Kidney epithelial cell (primary cell): Measurements from ENCODE around the gene SEMA6B. TPM values are rescaled to one million over a fixed set of nuclear protein-coding genes. Genes with fewer than 3 reads are reported as not detected.

Experiments
- DNase-seq: peaks from one replicate; pipeline ENCODE4 v3.0.0-alpha.2; 2010; ENCODE audit warnings: low read depth
- H3K27me3 ChIP-seq: 2 replicates; pipeline ENCODE4 v1.6.0; 2011; ENCODE audit warnings: low read length; ENCODE audit not compliant: control insufficient read depth, insufficient read depth
- H3K36me3 ChIP-seq: 2 replicates; pipeline ENCODE4 v1.5.1; 2011; ENCODE audit warnings: low read length; ENCODE audit not compliant: control insufficient read depth, insufficient read depth
- H3K4me3 ChIP-seq: 2 replicates; pipeline ENCODE4 v1.5.1; 2011; ENCODE audit warnings: low read depth, mild to moderate bottlenecking, control low read depth, low read length
- total RNA-seq: library from RNA; depleted of rRNA; stranded (reverse); fragments of >200 nt; gene quantifications from 2 replicates; pipeline ENCODE4 v1.2.3, GENCODE V29; 2015
- TF ChIP-seq, protein P1 (sequence below): IDR thresholded peaks from 2 replicates; pipeline ENCODE4 v1.5.1; 2011; ENCODE audit warnings: mild to moderate bottlenecking, moderate library complexity, low read length, control low read depth, inconsistent platforms; ENCODE audit not compliant: insufficient read depth, poor library complexity, severe bottlenecking

Gene SEMA6B
- total RNA-seq, 1 donor from 2014 or later = 0.13 TPM

GRCh38 chr19:4581666-4582553 is 22.4 kb upstream of the SEMA6B start:
- TF ChIP-seq, protein P1, sequence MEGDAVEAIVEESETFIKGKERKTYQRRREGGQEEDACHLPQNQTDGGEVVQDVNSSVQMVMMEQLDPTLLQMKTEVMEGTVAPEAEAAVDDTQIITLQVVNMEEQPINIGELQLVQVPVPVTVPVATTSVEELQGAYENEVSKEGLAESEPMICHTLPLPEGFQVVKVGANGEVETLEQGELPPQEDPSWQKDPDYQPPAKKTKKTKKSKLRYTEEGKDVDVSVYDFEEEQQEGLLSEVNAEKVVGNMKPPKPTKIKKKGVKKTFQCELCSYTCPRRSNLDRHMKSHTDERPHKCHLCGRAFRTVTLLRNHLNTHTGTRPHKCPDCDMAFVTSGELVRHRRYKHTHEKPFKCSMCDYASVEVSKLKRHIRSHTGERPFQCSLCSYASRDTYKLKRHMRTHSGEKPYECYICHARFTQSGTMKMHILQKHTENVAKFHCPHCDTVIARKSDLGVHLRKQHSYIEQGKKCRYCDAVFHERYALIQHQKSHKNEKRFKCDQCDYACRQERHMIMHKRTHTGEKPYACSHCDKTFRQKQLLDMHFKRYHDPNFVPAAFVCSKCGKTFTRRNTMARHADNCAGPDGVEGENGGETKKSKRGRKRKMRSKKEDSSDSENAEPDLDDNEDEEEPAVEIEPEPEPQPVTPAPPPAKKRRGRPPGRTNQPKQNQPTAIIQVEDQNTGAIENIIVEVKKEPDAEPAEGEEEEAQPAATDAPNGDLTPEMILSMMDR = no peak
- no peaks in the 10 kb centered on the region for H3K36me3 ChIP-seq
- no peak for DNase-seq
- peak overlapping the region; percentile 45 for H3K4me3 ChIP-seq
- peaks cover 53% of the 10 kb centered on the region for H3K27me3 ChIP-seq

GRCh38 chr19:4580961-4581665 is 21.6 kb upstream of the SEMA6B start:
- Histone ChIP-seq H3K27me3 (peaks cover 48% of the 10 kb centered on the region), H3K36me3 (no peaks in the 10 kb centered on the region), H3K4me3 (peak overlapping the region; percentile 45)
- TF ChIP-seq, protein P1 = no peak
- DNase-seq = no peak

DNA sequence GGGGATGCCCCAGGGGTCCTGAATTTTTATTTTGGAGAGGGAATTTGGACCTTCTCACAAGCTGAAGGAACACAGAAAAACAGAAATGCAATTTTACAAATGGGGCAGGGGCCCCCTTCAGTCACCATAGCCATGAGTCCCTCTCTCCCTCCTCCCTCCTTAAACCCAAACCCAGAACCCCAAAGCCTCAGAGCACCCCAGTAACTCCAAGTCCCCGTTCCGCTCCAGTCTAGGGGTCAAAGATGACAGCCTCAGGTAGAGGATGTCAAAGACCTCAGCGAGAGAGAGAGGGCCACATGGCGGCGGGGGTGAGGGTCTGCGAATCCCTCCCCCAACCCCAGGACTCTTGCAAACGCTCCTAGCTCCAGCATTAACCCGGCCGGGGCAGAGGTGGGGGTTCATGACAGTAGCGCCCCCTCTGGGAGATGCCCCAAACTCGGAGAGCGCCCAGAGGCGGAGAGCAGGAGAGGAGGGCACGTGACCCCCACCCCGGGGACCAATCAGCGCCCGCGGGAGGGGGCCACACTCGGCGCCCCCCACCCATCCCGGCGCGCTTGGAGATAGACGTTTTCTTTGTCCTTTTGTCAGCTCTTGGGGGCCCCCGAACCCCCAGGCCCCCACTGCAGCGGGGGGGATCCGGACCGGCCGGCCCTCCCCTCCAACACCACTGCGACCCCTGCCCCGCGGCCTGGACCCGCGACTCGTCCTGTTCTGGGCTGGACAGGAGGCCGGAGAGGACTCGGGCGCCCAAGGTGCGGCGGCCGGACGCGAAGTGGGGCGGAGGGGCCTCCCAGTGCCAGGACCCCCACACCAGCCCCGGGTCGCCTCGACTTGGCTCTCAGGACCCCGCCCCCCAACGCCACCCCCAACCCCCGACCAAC is 20.8 kb upstream of the SEMA6B start:
- peak overlapping the region; percentile 24 for H3K4me3 ChIP-seq
- H3K27me3 ChIP-seq = peaks cover 43% of the 10 kb centered on the region
- no peaks in the 10 kb centered on the region for H3K36me3 ChIP-seq
- TF ChIP-seq, protein P1 = peak; percentile 25
- DNase-seq = no peak

GRCh38 chr19:4579389-4579788 is 19.9 kb upstream of the SEMA6B start:
- no peak for DNase-seq
- TF ChIP-seq, protein P1 = no peak
- no peak overlapping the region for H3K4me3 ChIP-seq
- peaks cover 35% of the 10 kb centered on the region for H3K27me3 ChIP-seq
- H3K36me3 ChIP-seq = no peaks in the 10 kb centered on the region

- H3K4me3 ChIP-seq = no peak overlapping the region
- TF ChIP-seq, protein P1 = no peak
- H3K36me3 ChIP-seq = no peaks in the 10 kb centered on the region
- DNase-seq = no peak
- H3K27me3 ChIP-seq = peaks cover 30% of the 10 kb centered on the region
These were observed 19.2 kb upstream of the SEMA6B start for GRCh38 chr19:4578552-4579248.
